ENCODE measurements around the gene ARID4A.

DNA sequence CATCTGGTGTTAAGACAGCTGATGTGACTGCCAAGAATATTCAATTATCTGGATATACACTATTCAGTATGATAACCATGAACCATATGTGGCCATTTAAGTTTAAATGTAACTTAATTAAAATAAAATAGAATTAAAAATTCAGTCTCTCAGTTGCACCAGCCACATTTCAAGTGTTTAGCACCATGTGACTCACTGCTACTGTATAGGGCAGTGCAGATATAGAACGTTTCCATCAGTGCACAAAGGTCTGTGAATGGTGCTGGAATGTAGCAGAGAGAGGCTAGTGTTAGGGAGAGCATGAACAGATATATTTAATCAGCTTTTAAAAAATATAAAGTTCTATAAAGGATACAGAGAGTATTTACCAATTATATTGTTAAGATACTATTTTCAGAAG, 28.7 kb downstream of the ARID4A start:
- TF ChIP-seq POLR2A (IDR thresholded peaks at IDR 0.05) (no peak), EP300 (IDR thresholded peaks at IDR 0.05) (no peak), CTCF (IDR thresholded peaks at IDR 0.05) (no peak)

All from gastroesophageal sphincter (tissue), 3 donors.